Colonic mucosa (tissue), 4 donors: ENCODE results near the gene SLC25A21. TPM values are rescaled to one million over a fixed set of nuclear protein-coding genes. Genes with fewer than 3 reads are reported as not detected.

Source experiments
- DNase-seq: peaks from one replicate; pipeline ENCODE4 v3.0.0-alpha.2; 2020
- H3K27ac ChIP-seq: fragments of 200-600 bp; one replicate; pipeline ENCODE4 v1.8.0; 2021
- H3K27me3 ChIP-seq: fragments of 200-600 bp; one replicate; pipeline ENCODE4 v1.8.0; 2021
- H3K36me3 ChIP-seq: fragments of 200-600 bp; one replicate; pipeline ENCODE4 v1.8.0; 2021
- H3K4me1 ChIP-seq: fragments of 200-600 bp; one replicate; pipeline ENCODE4 v1.8.0; 2021; ENCODE audit warnings: mild to moderate bottlenecking
- H3K4me3 ChIP-seq: fragments of 200-600 bp; one replicate; pipeline ENCODE4 v1.8.0; 2021
- H3K9ac ChIP-seq, 2 donors: one replicate each; pipeline ENCODE4 v1.7.0; 2013; ENCODE audit warnings: control low read depth in 2 of 2, low read depth in 2 of 2, low read length in 2 of 2
- H3K9me3 ChIP-seq: fragments of 200-600 bp; one replicate; pipeline ENCODE4 v1.8.0; 2021
- intact Hi-C: fragments of 100-400 bp; cut with DNase I; formaldehyde crosslinking; loops from one replicate; pipeline ENCODE4 v1.14.1; 2022
- total RNA-seq, 2 donors: library from RNA; stranded (reverse); fragmentation: NEBNext Ultra II Directional in 1 of 2; extraction: Animal tissue kit (Norgen Biotek cat#: 25700) in 1 of 2; gene quantifications; one replicate each; pipeline ENCODE4 v1.2.1, GENCODE V29; 2021
- TF ChIP-seq, protein P1 (sequence below): fragments of 200-600 bp; IDR thresholded peaks from one replicate; pipeline ENCODE4 v1.8.0; 2022; ENCODE audit warnings: antibody characterized with exemption, mild to moderate bottlenecking
- donor health status: healthy.
- donor health status: DM: no; HTN: no; CAD: no.
- donor health status: DM: no; HTN: no; CAD: no.

SLC25A21 gene
- total RNA-seq, 2 donors from 2014 or later = 0.77 to 0.82 TPM

DNA sequence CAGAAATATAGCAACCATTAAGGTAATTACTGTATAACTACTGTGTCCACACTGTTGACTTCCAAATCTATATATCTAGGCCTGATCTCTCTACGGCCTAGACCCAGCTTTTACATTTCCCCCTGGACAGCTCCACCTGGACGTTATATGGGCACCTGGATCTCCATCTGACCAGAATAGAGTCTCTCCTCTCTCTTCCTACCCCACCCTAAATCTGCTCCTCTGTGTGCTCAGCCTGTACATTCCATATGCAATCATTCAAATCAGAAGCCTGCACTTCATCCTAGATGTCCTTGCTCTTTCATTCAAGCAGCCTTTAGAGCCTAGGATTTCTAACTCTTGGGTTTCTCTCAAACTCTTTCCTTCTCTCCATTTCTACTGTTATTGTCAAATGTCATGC is 255.7 kb downstream of the SLC25A21 start:
- intact Hi-C loops = no loop called here
- H3K27me3 ChIP-seq = no peaks in the 10 kb centered on the region
- H3K4me1 ChIP-seq = no peaks in the 10 kb centered on the region
- H3K9ac ChIP-seq = no peak overlapping the region
- no peaks in the 10 kb centered on the region for H3K36me3 ChIP-seq
- no peak overlapping the region for H3K4me3 ChIP-seq
- no peak for DNase-seq
- H3K27ac ChIP-seq = no peak overlapping the region
- no peaks in the 10 kb centered on the region for H3K9me3 ChIP-seq
- TF ChIP-seq, protein P1, sequence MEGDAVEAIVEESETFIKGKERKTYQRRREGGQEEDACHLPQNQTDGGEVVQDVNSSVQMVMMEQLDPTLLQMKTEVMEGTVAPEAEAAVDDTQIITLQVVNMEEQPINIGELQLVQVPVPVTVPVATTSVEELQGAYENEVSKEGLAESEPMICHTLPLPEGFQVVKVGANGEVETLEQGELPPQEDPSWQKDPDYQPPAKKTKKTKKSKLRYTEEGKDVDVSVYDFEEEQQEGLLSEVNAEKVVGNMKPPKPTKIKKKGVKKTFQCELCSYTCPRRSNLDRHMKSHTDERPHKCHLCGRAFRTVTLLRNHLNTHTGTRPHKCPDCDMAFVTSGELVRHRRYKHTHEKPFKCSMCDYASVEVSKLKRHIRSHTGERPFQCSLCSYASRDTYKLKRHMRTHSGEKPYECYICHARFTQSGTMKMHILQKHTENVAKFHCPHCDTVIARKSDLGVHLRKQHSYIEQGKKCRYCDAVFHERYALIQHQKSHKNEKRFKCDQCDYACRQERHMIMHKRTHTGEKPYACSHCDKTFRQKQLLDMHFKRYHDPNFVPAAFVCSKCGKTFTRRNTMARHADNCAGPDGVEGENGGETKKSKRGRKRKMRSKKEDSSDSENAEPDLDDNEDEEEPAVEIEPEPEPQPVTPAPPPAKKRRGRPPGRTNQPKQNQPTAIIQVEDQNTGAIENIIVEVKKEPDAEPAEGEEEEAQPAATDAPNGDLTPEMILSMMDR = no peak

DNA sequence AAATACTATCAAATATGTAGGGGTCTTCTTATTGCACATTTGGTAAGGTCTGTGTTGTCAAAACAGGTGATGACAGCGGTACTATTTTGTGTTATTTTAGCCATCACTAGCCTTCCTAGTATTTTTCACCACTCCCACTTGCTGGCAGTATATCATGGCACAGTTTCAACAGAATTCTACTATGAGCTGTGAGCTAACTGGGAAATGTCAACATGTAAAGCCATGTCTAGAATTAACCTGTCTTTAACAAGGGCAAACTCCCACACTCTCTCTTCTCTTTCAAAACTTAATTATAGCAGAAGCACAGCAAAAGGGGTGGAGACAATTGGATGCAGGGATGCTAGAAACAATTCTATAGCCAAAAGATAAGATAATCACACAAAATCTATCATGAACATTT is 257.3 kb downstream of the SLC25A21 start:
- Histone ChIP-seq H3K9me3 (no peaks in the 10 kb centered on the region), H3K27ac (no peak overlapping the region), H3K4me3 (no peak overlapping the region), H3K9ac (no peak overlapping the region), H3K36me3 (no peaks in the 10 kb centered on the region), H3K27me3 (no peaks in the 10 kb centered on the region), H3K4me1 (no peaks in the 10 kb centered on the region)
- intact Hi-C loops = no loop called here
- no peak for DNase-seq
- TF ChIP-seq, protein P1 = no peak

DNA sequence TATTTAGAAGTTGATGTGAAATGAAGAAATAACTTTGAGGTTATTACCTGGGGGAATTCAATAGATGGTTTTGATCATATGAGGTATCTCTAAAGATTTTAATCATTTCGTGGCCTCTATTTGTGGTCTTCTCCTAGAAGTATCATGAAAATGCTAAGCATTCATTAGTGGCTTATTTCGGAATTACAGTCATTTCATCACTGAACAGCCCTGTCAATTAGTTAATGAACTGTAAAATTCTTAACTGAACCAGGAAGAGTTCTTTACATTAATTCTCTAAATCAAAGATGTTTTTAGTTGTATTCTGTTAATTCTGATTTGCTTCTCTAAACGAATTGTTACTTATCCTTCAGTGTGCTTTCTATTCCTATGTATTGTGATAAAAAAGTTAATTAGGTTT is 261.8 kb downstream of the SLC25A21 start:
- Histone ChIP-seq H3K36me3 (no peaks in the 10 kb centered on the region), H3K4me1 (no peaks in the 10 kb centered on the region)

DNA sequence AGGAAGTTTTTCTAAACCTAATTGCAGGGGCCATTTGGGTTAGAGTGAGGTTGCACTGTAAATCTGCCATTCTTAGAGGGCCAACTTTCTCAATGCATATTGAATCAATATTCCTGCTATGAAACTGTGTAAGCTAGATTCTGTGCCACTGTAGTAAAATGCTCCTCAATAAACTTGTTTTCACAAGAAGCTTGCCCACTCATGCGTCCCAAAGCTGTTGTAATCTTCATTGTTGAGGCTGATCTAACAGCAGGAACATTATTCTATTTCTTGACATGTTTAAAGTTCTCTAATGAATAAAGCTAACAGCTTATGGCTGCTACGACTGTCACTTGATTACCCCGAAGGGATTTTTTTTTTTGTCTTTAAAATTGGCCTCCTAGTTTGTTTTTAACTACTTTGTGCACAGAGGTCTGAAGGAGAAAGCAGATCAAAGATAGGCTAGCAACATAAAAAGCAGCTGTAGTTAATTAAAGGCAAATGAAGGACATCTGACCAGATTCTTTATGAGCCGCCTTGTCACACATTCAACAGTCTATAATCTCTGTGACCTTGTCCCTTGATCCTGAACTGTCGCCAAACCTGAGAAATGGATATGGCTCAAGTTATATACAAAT is 267.0 kb downstream of the SLC25A21 start:
- H3K36me3 ChIP-seq = no peaks in the 10 kb centered on the region
- H3K4me3 ChIP-seq = no peak overlapping the region
- DNase-seq = no peak
- no peaks in the 10 kb centered on the region for H3K4me1 ChIP-seq
- no peaks in the 10 kb centered on the region for H3K27me3 ChIP-seq
- intact Hi-C loops = no loop called here
- no peak overlapping the region for H3K27ac ChIP-seq
- TF ChIP-seq, protein P1 = no peak
- H3K9me3 ChIP-seq = no peaks in the 10 kb centered on the region
- H3K9ac ChIP-seq = no peak overlapping the region

More for the DNA sequence above, 261.8 kb downstream of the SLC25A21 start:
- Histone ChIP-seq H3K9me3 (no peaks in the 10 kb centered on the region), H3K27me3 (no peaks in the 10 kb centered on the region), H3K9ac (no peak overlapping the region), H3K4me3 (no peak overlapping the region), H3K27ac (no peak overlapping the region)
- TF ChIP-seq, protein P1 = no peak
- intact Hi-C loops = no loop called here
- DNase-seq = no peak

DNA sequence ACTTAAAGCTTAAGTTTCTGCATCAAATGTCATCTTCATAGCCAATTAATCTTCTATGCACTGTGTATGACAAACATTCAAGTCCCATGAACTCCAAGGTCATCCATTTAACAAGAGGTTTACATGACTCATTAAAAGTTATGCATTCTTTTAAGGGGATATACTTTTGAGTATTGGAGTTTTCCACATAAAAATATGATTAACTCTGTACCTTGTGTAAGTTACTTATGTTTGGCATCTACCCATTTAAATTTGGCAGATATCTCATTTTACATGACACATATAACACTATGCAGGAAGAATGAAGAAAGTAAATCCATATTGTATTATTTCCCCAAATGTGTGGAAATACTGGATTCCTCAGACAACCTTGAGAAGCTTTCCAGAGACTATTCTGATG is 270.5 kb downstream of the SLC25A21 start:
- H3K9me3 ChIP-seq = no peaks in the 10 kb centered on the region
- H3K27ac ChIP-seq = no peak overlapping the region
- TF ChIP-seq, protein P1 = no peak
- no peaks in the 10 kb centered on the region for H3K36me3 ChIP-seq
- no peaks in the 10 kb centered on the region for H3K27me3 ChIP-seq
- no peaks in the 10 kb centered on the region for H3K4me1 ChIP-seq
- H3K4me3 ChIP-seq = no peak overlapping the region
- no peak overlapping the region for H3K9ac ChIP-seq
- intact Hi-C loops = no loop called here
- DNase-seq = no peak
